GM12874 (cell line): ENCODE results near the gene RFESD.

Source experiments
- CTCF ChIP-seq: IDR thresholded peaks from 2 replicates; pipeline ENCODE4 v1.5.1; 2011; ENCODE audit warnings: low read depth, mild to moderate bottlenecking, control low read depth, low read length, moderate library complexity; ENCODE audit not compliant: insufficient read depth

Gene RFESD

GRCh38 chr5:95641741-95642220, 4.8 kb upstream of the RFESD start:
- TF ChIP-seq CTCF: no peak

- no peak for TF ChIP-seq CTCF
Measured at GRCh38 chr5:95643152-95643551, 3.4 kb upstream of the RFESD start.

- TF ChIP-seq CTCF: peak; percentile 66
Measured at GRCh38 chr5:95644351-95645042, 2.1 kb upstream of the RFESD start.

- no peak for TF ChIP-seq CTCF
Measured at GRCh38 chr5:95647886-95648860, 1.6 kb downstream of the RFESD start.

GRCh38 chr5:95649274-95649673, 2.7 kb downstream of the RFESD start:
- TF ChIP-seq CTCF: no peak

GRCh38 chr5:95649842-95650620, 3.5 kb downstream of the RFESD start:
- no peak for TF ChIP-seq CTCF

- no peak for TF ChIP-seq CTCF
Measured at GRCh38 chr5:95652849-95653248, 6.3 kb downstream of the RFESD start.
